GM18868 (cell line): ENCODE measurements around the gene EFCAB14.
"Not testable (repeated sequence)": the region's sequence is repeated elsewhere in the genome, so short reads cannot be mapped to it uniquely, and the experiment has no call there.

Source experiments
- ATAC-seq: cut with Tn5 transposase; IDR thresholded peaks from one replicate; pipeline ENCODE4 v1.9.1; 2021; ENCODE audit warnings: mild to moderate bottlenecking, moderate library complexity; ENCODE audit not compliant: unreplicated experiment

Gene EFCAB14

DNA sequence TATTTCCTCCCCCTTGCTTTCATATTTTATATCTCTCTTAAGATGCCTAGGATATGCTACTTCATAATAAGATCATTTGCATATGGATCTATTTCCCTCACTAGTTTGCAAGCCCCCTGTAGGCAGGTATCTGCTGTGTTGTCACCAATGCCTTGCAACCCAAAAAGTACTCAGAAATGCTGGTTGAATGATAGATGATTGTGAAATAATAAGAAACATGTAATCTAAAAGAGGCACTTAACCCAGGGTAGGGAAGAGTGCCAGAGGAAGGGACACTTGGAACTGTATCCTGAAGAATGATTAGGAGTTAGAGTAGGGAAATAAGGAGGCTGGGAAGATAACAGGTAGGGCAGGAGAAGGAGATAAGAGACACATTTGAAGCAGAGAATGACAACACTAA, 63.1 kb downstream of the EFCAB14 start:
- no peak for ATAC-seq

DNA sequence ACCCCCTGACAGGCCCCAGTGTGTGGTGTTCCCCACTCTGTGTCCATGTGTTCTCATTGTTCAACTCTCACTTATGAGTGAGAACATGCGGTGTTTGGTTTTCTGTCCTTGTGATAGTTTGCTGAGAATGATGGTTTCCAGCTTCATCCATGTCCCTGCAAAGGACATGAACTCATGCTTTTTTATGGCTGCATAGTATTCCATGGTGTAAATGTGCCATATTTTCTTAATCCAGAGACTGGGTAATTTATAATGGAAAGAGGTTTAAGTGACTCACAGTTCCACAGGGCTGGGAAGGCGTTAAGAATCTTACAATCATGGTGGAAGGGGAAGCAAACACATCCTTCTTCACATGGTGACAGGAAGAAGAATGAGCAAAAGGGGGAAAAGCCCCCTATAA, 64.2 kb downstream of the EFCAB14 start:
- not testable (repeated sequence) for ATAC-seq

DNA sequence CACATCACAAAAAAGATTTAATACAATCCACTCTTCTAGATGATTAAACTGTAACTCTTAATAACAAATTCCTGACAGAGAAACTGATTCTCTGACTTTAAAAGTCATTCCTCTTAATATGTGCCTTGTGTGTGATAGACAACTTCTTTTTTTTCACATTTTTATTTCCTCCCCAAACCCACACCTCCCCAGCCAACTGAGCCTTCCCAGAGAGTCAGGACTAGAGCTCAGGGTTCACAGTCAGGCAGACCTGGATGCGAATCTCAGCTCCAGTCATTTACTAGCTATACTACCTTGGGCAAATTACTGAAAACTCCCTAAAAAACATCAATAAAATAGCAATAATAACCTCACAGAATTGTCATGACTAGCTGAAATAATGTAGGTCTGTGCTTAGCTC, 64.9 kb downstream of the EFCAB14 start:
- no peak for ATAC-seq

DNA sequence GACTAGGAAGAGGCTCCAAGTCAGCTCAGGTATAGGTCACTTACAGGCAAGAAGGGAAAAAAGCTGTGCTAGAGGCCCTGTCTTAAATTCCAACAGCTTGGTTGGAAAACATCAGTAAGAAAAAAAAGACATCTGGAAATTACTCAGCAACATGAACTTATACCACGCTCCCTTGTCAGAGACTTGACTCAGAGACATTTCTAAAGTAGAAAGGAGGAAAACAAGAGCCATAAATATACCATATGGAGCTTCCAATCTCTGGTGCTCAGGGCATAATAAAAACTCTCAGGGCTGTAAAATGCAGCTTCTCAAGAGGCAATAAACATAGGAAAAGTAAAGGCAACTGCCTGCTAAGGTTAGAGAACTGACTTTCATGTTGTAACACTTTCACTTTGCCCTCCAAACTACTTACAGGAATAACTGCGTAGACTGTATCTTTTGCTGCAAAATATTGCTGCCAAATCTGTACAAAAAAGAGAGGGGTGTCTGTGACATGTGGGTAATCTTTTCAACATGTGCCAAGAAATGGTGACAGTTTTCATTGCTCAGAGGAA, 65.4 kb downstream of the EFCAB14 start:
- ATAC-seq = no peak

DNA sequence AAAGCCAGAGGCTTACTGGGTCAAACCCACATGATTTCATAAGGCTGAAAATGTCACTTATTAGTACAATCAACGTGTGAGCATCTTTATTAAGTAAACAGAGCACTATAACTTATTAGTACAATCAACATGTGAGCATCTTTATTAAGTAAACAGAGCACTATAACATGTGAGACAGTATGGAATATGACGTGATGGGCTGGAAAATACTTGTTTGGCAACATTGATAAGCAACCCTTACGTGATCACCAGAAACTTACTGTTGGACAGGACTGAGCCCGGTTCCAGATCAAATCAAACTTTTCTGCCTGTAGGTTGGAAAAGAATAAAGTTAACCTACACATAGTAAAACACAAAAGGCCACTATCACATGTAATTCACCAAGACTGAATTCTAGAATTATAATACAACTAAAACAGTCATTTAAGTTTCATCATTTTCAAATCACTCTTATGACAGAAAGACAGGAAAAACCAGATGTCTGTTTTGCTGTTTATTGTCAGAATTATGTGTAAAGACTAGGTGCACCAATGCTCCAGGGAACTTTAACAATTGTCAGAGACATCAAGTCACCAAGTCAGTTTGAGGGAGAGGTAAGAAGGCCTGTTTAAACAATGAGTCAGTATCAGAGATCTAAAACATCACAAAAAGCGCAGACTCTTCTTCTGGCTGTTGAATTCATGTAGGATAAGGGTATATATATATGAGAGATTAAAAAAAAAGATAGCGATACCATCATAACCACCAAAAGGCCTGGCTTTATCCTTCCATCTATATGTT, 66.4 kb downstream of the EFCAB14 start:
- ATAC-seq = no peak

DNA sequence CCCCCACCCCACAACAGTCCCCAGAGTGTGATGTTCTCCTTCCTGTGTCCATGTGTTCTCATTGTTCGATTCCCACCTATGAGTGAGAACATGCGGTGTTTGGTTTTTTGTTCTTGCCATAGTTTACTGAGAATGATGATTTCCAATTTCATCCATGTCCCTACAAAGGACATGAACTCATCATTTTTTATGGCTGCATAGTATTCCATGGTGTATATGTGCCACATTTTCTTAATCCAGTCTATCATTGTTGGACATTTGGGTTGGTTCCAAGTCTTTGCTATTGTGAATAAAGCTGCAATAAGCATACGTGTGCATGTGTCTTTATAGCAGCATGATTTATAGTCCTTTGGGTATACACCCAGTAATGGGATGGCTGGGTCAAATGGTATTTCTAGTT, 67.8 kb downstream of the EFCAB14 start:
- not testable (repeated sequence) for ATAC-seq

DNA sequence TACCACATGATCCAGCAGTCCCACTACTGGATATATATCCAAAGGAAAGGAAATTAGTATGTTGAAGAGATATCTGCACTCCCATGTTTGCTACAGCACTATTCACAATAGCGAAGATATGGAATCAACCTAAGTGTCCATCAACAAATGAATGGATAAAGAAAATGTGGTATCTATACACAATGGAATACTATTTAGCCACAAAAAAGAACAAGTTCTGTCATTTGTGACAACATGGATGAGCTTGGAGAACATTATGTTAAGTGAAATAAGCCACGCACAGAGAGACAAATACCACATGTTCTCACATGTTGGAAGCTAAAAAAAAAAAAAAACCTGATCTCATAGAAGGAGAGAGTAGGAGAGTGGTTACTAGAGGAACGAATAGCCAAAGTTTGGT, 68.4 kb downstream of the EFCAB14 start:
- ATAC-seq = no peak

DNA sequence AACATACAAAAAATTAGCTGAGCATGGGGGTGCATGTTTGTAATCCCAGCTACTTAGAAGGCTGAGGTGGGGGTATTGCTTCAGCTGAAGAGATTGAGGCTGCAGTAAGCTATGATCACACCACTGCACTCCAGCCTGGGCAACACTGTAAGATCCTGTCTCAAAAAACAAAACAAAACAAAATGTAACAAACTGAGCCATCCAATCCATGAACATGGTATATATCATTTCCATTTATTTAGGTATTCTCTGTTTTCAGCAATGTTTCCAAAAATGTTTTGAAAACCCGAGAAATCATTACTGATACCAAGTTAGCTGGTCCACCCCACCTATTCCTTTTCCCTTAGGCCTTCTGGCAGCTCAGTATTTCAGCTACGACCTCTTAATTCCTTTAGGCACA, 69.2 kb downstream of the EFCAB14 start:
- ATAC-seq = no peak

DNA sequence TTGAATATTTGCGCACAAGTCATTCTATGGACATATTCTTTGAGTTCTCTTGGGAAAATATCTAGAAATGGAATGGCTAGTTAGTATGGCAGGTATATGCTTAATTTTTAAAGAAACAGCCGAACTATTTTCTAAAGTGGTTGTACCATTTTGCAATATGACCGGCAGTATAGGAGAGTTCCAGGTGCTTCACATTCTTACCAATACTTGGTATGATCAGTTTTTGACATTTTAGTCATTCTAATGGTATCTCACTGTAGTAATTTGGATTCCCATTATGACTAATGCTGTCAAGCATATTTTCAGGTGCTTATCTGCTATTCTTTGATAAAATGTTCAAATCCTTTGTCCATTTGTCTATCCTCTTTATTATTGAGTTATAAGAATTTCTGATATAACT, 71.3 kb downstream of the EFCAB14 start:
- ATAC-seq = no peak

DNA sequence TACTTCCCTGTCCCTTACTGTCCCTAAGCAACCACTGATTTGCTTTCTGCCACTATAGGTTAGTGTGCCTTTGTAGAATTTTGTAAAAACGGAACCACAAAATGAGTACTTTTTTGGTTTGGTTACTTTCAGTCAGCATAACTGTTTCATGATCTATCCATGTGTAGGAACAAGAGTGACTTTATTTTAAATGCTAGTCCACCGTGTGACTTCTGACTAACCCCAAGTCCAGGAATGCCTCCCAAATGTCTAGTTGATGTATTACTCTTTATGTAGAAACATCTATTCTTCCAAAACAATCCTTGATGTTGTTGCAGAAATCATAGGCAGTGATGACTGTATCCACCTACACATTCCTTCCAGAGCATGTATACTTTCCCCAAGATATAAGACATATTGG, 72.1 kb downstream of the EFCAB14 start:
- ATAC-seq = no peak

DNA sequence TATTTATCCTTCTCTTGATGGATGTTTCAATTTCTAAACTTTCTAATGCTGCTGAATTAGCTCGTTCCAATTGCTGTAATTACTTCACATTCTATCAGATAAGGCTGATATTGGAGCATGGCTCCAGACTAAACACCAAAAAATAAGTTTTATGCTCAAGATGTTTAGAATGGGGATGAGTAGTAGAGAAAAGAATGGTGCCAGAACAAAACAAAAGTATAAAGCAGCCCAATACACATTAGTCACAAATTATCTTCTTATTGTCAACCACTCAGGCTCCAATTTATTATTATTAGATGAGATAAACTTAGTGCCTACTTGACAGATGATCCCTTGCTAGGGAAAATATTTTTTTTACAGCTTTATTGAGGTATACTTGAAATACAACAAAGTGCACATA, 72.6 kb downstream of the EFCAB14 start:
- ATAC-seq = no peak

DNA sequence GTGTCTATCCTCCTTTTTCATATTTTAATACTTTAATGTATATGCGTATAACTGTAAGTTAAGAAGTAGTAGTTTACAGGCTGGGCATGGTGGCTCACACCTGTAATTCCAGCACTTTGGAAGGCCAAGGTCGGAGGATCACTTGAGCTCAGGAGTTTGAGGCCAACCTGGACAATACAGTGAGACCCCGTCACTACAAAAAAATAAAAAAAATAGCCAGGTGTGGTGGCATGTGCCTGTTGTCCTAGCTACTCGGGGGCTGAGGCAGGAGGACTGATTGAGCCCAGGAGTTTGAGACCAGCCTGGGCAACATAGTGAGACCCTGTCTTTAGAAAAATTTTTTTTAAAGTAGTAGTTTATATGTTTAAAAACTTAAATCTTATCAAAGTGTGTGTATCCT, 73.1 kb downstream of the EFCAB14 start:
- no peak for ATAC-seq

DNA sequence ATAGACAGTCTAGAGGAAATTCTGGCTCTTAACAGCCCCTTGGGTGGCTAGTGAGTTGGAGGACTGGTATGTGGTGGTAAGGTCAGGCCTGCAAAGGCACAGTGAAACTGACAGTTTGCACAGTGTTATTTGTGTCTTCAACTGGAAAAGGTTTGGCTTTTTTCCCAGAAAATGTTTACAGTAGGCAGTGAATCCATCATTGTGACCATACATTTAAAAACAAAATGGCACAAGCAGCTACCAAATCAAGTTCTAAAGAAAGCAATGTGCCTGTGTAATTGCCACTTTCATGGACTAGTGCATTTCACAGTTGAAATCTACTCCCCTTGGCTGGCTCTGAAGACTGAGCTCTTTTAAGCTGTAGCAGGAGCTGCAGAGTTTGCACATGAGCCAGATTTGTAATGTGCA, 75.5 kb downstream of the EFCAB14 start:
- no peak for ATAC-seq

DNA sequence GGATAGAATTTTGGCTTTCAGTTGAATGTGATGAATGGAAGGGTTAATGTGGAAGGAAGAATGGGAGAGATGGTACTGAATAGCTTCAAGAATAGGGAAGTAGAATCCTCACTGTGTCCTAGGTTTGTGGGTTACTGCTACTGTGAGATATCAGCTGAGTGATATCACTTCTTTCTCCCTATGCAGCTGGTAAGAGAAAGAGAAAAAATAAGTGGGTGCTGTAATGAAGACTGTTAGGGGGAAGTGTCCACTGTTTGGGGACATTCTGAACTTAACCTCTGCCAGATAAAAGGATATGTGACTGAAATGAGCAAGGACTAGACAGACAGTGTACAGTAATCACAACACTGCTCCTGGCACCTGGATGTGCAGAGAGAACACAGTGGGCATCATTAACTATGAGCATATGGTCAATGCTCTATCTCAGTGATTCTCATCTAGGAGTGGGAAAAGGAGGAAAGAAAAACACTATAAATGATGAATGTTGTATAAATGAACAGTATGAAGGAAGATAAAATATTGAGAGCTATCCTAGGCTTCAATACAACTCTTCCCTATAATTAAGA, 76.7 kb downstream of the EFCAB14 start:
- ATAC-seq = no peak

DNA sequence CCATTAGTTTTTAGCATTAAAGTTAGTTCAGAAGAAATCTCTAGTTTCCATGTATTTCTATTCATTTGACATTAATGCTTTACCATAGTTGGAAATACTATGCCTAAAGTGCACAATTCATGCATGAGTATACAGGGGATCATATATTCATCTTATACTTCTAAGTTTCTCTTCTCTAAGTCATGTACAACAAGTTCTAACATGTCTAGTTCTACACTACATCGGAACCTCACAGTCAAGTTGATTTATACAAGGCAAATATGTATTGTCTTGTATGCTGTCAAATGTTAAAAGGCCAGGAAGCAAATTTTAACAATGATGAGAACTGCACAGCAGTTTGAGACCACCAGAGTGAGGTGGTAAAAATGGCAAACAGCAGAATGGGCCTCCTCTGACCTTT, 79.4 kb downstream of the EFCAB14 start:
- ATAC-seq = no peak

DNA sequence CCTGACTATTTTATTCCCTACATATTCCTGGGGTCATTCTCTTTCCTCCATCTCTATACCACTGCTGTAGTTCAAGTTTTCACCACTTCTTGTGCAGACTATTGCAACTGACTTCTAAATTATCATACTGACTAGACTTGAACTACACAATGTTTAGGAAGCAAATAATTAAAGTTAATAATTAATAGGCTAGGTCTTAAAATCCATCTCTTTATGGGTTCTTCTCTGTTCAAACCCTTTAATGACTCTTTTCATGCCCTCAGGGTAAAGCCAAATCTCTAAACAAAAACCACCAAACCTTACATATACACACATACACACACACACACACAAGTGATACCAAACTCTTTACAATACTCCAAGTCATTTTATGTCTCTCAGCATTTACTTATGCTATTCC, 80.0 kb downstream of the EFCAB14 start:
- ATAC-seq = no peak

DNA sequence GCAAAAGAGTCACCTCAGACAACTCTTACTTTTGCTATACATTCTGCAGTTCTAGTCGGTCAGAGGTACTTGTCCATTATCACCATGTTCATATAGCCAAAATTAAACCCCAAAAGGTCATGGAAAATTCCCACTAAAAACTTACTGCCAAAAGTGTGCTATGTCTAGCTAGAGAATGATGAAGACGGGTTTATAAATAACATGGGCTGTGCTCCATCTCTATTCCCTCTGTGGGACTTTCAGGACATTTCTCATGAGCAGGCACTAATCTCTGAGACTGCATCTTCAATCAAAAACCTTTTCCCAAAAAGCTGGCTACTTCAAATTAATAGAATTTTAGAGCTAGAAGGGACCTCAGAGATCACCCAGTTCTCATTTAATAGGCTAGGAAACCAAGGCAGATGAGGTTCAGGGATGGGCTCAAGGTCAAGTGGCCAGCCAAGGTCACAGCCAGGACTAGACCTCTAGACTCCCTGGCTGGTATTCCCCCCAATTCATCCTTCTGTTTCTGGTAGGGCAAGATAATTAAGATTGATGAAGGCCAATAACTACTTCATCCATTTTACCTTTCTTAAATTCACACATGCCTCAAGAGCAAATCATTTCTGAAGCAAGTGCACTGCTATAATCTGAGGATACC, 81.3 kb downstream of the EFCAB14 start:
- ATAC-seq = no peak

DNA sequence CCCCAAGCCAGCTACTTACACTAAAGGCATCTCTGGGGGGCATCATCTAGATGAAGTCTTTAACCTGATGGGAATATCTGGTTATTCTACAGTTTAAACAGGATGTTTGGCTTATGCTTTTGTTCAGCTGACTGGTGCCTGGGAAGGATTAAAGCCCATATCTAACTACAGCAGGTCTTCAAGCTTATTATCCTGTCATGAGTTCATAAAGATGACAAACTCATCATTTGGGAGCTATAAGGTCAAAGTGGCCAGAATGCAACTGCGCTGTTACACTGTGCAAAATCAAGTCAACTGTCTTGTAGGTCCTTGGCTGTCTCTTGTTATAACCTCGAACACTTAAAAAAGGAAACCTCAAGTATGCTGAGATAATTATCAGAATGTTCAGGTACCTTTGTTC, 83.7 kb downstream of the EFCAB14 start:
- ATAC-seq = no peak

DNA sequence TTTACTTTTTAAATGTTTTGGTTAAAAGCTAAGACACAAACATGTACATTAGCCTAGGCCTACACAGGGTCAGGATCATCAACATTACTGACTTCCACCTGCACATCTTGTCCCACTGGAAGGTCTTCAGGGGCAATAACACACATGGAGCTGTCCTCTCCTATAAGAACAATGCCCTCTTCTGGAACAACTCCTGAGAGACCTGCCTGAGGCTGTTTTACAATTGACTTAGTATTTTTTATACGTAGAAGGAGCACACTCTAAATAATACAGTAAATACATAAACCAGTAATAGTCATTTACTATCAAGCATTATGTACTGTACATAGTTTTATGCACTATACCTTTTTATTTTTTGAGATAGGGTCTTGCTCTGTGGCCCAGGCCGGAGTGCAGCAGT, 88.2 kb downstream of the EFCAB14 start:
- no peak for ATAC-seq
